ENCODE results near the gene SLC4A4.

Gene SLC4A4

DNA sequence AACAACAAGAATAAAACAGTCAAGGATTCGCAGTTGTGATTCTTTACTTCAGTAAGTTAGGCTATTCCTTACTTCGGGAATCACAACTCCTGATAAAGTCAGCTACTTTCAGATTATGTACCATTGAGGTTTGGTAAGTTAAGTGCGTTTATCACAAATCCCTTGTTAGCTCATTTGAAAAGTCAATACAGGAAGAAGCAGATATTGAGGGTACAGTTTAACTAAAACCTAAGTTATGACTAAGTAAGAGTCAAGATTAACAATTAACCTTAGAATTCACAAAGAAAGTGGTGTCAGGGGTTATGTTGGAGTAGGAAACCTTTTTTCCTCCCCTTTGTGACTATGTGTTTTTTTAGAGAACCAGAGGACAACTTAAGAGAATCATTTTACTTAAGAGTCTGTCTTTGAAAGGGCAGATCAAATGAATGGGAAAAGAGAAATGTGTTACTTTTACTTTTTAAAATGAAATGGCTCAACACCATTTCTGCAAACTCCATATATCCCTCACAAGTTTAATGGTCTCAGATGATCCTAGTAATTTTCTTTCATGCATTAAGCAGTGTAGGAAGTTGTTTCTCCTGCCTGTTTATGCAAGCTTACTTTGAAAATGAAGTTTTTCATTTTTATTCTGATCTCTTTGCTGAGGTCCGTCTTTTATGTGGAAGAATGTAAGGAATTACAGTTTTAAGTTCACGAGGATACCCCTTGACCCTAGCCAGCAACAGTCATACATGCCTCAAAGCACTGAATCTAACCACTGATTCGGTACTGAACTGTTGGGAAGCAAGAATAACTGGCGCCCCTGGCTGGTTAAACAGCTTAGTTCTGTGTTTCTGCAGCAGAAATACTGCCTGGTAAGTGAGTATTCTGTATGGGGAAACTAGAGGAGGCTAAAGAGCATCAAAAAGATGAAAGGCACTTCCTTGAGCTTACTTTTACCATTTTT lies 211.7 kb downstream of the SLC4A4 start:
- no peak for DNase-seq

DNA sequence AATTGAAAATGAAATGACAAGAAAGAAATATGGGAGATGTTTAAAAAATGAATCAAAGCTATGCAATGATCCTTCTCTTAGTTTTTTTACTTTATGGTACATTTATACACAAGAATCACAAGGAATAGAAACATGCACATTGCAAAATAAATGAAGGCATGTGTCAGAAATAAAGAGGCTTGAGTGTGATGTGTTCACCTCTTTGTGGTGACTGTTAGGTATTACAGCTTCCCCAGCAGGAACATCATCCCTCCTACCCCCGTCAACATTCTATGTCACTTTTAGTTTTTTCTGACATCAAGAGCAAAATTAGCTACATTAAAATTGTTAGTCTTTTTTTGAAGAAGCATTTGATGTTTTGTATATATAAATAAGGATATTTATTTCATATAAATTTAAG lies 214.8 kb downstream of the SLC4A4 start:
- DNase-seq: no peak

DNA sequence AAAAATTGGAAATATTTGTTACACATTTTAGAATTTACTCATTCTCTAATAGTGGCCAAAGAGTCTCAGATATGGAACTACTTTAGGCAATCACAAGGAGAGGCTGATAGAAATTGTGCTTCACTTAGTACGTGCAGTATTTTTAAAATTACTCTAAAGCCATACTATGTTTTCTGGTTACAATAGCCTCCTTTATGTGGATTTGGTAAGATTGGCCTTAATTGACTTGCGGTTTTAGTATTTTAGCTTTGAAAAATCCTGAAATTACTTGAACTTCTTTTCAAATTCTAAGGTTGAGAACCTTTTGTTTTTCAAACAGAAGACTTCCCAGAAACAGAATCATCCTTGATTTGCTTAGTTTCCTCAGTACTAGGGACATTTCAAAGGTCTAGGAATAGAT lies 215.2 kb downstream of the SLC4A4 start:
- no peak for DNase-seq

- no peak for DNase-seq
These were observed 219.4 kb downstream of the SLC4A4 start for GRCh38 chr4:71558248-71558647.

GRCh38 chr4:71559957-71560571 lies 221.2 kb downstream of the SLC4A4 start:
- DNase-seq: no peak

GRCh38 chr4:71564775-71565174 lies 226.0 kb downstream of the SLC4A4 start:
- no peak for DNase-seq

GRCh38 chr4:71566856-71567255 lies 228.0 kb downstream of the SLC4A4 start:
- DNase-seq: no peak

GRCh38 chr4:71568131-71568530 lies 229.3 kb downstream of the SLC4A4 start:
- no peak for DNase-seq

GRCh38 chr4:71570492-71570891 lies 231.7 kb downstream of the SLC4A4 start:
- DNase-seq: no peak

- no peak for DNase-seq
These were observed 232.5 kb downstream of the SLC4A4 start for GRCh38 chr4:71571346-71571745.

DNA sequence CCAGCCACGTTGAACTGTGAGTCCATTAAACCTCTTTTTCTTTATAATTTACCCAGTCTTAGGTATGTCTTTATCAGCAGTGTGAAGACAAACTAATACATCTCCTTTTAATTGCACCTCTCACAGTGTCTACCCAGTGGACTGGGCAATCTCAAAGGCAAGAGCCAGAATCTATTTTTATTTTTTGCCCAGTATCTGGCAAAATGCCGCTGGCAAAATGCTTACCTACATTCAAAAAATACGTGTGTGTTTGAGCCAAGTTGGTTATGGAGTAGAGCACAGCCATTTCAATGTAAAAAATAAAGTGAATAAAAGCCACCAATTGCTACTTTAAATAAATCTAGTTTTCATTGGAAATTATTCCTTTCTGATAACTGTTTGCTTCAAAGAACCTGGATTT lies 245.2 kb downstream of the SLC4A4 start:
- no peak for DNase-seq

DNA sequence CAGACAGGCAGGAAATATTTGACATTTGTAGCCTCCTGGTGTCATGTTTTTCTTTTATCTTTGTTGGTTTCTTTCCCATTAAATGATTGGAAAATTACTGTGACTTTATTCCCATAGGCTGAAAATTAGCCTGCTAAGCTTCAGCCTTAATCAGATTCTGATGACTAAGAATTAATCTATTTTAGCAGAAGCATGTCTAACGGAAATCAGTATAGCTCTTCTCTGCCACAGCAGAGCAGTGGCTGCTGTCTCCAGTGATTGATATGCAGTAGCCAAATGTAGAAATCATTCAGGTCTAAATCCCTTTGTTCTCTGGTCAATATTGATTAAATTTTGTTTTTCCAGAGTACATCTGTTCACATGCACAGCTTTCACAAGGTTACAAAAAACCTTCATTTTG lies 245.8 kb downstream of the SLC4A4 start:
- DNase-seq: no peak

GRCh38 chr4:71586087-71586763 lies 247.4 kb downstream of the SLC4A4 start:
- no peak for DNase-seq

GRCh38 chr4:71587995-71588394 lies 249.2 kb downstream of the SLC4A4 start:
- no peak for DNase-seq

- no peak for DNase-seq
These were observed 254.0 kb downstream of the SLC4A4 start for GRCh38 chr4:71592793-71593192.

GRCh38 chr4:71593311-71593710 lies 254.5 kb downstream of the SLC4A4 start:
- DNase-seq: no peak

GRCh38 chr4:71595576-71596108 lies 256.8 kb downstream of the SLC4A4 start:
- DNase-seq: no peak

DNA sequence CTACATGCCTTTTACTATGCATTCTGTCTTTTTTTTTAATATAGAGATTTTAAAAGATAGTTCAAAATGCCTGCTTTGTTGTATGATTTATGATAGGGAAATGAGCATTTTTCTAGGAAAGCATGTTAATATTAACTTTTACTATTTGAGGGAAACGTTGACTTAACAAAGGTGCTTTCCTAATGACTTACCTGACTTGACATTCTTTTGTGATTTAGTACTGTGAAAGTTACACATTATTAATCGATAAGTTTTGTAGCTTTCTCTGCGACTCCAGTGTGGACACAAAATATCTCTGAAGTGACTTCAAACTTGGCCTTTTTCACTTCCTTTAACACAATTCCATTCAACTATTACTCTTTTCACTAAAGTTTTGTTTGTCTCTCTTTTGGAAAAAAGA lies 260.8 kb downstream of the SLC4A4 start:
- DNase-seq: no peak

DNA sequence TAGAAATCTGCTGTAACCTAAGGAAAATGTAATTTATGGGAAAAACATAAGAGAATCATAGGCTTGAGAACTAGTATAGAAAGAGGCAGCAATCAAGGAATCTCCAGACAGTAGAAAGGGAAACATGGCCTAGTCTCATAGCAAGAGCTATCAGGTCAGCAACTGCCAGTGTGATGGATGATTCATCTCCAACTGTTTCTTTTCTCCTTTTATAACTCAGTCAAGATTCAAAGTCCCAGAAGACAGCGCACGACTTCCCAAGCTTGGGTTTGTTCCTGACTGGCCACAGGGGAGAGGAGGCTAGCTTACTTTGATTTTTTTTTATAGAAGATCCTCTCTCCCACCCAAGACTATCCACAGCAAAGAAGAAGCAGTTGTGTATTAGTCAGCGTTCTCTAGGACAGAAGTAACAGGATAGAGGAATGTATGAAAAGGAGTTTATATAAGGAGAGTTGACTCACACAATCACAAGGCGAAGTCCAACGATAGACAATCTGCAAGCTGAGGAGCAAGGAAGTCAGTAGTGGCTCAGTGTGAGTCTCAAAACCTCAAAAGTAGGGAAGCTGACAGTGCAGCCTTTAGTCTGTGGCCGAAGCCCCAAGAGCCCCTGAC lies 263.6 kb downstream of the SLC4A4 start:
- no peak for DNase-seq

GRCh38 chr4:71604785-71605184 lies 266.0 kb downstream of the SLC4A4 start:
- no peak for DNase-seq

DNA sequence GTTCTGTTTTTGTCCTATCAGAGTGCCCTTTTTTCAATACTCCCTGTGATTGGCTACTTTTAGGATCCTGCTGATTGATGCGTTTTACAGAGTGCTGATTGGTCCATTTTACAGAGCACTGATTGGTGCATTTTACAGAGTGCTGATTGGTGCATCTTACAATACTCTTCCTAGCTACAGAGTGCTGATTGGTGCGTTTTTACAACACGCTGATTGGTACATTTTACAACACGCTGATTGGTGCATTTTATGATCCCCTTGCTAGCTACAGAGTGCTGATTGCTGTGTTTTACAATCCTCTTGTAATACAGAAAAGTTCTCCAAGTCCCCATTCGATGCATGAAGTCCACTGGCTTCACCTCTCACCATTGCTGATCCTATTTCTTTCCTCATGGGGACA lies 268.3 kb downstream of the SLC4A4 start:
- DNase-seq: no peak

DNA sequence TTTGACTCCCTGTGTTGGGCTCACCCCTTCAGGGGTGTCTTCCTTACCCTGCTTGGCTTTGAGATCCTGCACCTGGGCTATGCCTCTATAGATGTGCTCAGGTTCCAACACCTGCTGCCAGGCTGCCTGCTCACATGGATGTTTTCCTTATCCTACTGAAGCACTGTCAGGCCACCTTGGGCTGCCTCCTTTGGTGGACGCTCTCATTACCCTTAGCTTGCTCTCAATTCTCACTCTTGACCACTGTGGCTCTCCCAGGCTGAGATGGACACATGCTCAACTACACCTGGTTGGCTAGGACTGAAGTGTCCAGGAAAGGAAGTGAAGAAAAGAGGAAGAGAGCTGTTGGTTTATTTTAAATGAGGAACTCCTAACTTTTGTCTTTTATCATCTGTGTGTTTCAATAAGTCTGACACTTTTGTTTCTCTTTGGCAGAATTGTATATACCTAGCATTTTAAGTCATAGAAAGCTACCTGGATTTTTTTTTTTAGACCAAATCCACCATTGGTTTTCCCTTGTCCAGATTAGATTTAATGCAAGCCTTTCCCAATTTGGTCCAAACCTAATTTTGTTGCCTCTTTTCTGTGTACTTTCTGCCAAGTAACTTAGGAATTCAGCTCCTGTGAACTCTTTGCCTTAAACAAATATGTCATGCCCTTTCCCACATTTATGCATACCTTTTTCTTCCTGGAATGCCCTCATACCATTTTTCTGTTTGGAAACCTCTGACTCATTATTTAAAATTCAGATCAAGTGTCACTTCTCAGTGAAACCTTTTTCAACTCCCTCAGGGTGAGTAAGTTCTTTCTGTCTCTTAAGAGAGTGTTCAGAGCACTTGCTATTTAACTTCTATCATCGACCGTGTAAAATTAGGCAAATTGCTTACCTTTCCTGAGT lies 269.2 kb downstream of the SLC4A4 start:
- no peak for DNase-seq

Data from retina (tissue), 1 donor.